Cardiac fibroblast (primary cell): Measurements from ENCODE around the gene POC1A.

ENCODE experiments used
- DNase-seq, 2 donors: peaks; one replicate each; pipeline versions ENCODE4 v3.0.0 to v3.0.0-alpha.2; 2010; ENCODE audit warnings: low read depth in 2 of 2
- H3K4me3 ChIP-seq, 2 donors: replicated peaks in 1 of 2; 1 replicate in 1 of 2; 2 replicates in 1 of 2; pipeline ENCODE4 v1.5.1; 2011; ENCODE audit warnings: low read depth in 2 of 2, low read length in 2 of 2, mild to moderate bottlenecking in 2 of 2, moderate library complexity in 1 of 2
- CTCF ChIP-seq: IDR thresholded peaks from one replicate; pipeline ENCODE4 v1.5.1; 2011; ENCODE audit warnings: low read depth, mild to moderate bottlenecking, low read length, inconsistent platforms

POC1A gene

GRCh38 chr3:52069135-52069534 is 85.1 kb downstream of the POC1A start:
- no peak for DNase-seq
- no peak for TF ChIP-seq CTCF
- H3K4me3 ChIP-seq, result no peak overlapping the region

GRCh38 chr3:52068730-52069129 is 85.5 kb downstream of the POC1A start:
- TF ChIP-seq CTCF, result no peak
- no peak overlapping the region for H3K4me3 ChIP-seq
- DNase-seq, result no peak

GRCh38 chr3:52068055-52068571 is 86.1 kb downstream of the POC1A start:
- no peak for DNase-seq
- H3K4me3 ChIP-seq, result no peak overlapping the region
- TF ChIP-seq CTCF, result no peak

- H3K4me3 ChIP-seq, result no peak overlapping the region
- no peak for TF ChIP-seq CTCF
- no peak for DNase-seq
These were observed 86.7 kb downstream of the POC1A start for GRCh38 chr3:52067526-52067925.

- TF ChIP-seq CTCF, result no peak
- no peak for DNase-seq
These were observed 87.2 kb downstream of the POC1A start for GRCh38 chr3:52067046-52067445.

GRCh38 chr3:52065264-52065756 is 88.9 kb downstream of the POC1A start:
- H3K4me3 ChIP-seq, result no peak overlapping the region
- TF ChIP-seq CTCF, result no peak
- no peak for DNase-seq

More at GRCh38 chr3:52067046-52067445, 87.2 kb downstream of the POC1A start:
- H3K4me3 ChIP-seq, result no peak overlapping the region

GRCh38 chr3:52064561-52064960 is 89.7 kb downstream of the POC1A start:
- DNase-seq, result no peak
- no peak for TF ChIP-seq CTCF
- H3K4me3 ChIP-seq, result no peak overlapping the region
